Activated T-helper 2 cell treated with anti-CD3 and anti-CD28 coated beads, Interferon-gamma antibody, Interleukin-2, Interleukin-4, amounts not matched to agents 10 μg/mL and 5 μg/mL and 100 μg/mL, durations not matched to agents 14 hours and 24 hours and 36 hours (primary cell): ENCODE results near the gene CAMK2N2. TPM values are rescaled to one million over a fixed set of nuclear protein-coding genes. Genes with fewer than 3 reads are reported as not detected.

Source experiments
- DNase-seq: peaks from one replicate; pipeline ENCODE4 v3.0.0; 2021; ENCODE audit warnings: low spot score
- H3K27ac Mint-ChIP-seq: one replicate; pipeline ENCODE4 v1.8.0; 2021; ENCODE audit warnings: mixed read lengths
- H3K27me3 Mint-ChIP-seq: one replicate; pipeline ENCODE4 v1.8.0; 2021; ENCODE audit warnings: low read depth, mixed read lengths
- H3K36me3 Mint-ChIP-seq: one replicate; pipeline ENCODE4 v1.8.0; 2021; ENCODE audit warnings: low read depth, mixed read lengths
- H3K4me1 Mint-ChIP-seq: one replicate; pipeline ENCODE4 v1.8.0; 2021; ENCODE audit warnings: low read depth, mixed read lengths
- H3K4me3 Mint-ChIP-seq: one replicate; pipeline ENCODE4 v1.8.0; 2021; ENCODE audit warnings: low read depth, mild to moderate bottlenecking, moderate library complexity, mixed read lengths
- H3K9me3 Mint-ChIP-seq: one replicate; pipeline ENCODE4 v1.8.0; 2021; ENCODE audit warnings: mixed read lengths
- intact Hi-C: fragments of 100-400 bp; cut with micrococcal nuclease; formaldehyde crosslinking; loops from one replicate; pipeline ENCODE4 v1.15.1; 2023
- total RNA-seq: library from RNA; stranded (reverse); gene quantifications from 2 replicates; pipeline ENCODE4 v1.2.3, GENCODE V29; 2022

CAMK2N2 gene
- total RNA-seq, 1 donor from 2014 or later = 0.18 TPM

GRCh38 chr3:184222521-184222920 is 38.8 kb downstream of the CAMK2N2 start:
- no peak overlapping the region for H3K27ac Mint-ChIP-seq
- H3K27me3 Mint-ChIP-seq = peaks cover 18% of the 10 kb centered on the region
- H3K4me1 Mint-ChIP-seq = no peaks in the 10 kb centered on the region
- no peaks in the 10 kb centered on the region for H3K9me3 Mint-ChIP-seq
- DNase-seq = no peak
- no peak overlapping the region for H3K4me3 Mint-ChIP-seq
- H3K36me3 Mint-ChIP-seq = no peaks in the 10 kb centered on the region
- intact Hi-C loops = no loop called here

GRCh38 chr3:184218814-184219213 is 42.5 kb downstream of the CAMK2N2 start:
- no peak overlapping the region for H3K27ac Mint-ChIP-seq
- intact Hi-C loops = no loop called here
- H3K36me3 Mint-ChIP-seq = no peaks in the 10 kb centered on the region
- no peak overlapping the region for H3K4me3 Mint-ChIP-seq
- no peak for DNase-seq
- no peaks in the 10 kb centered on the region for H3K9me3 Mint-ChIP-seq
- H3K27me3 Mint-ChIP-seq = peaks cover 6% of the 10 kb centered on the region
- no peaks in the 10 kb centered on the region for H3K4me1 Mint-ChIP-seq

DNA sequence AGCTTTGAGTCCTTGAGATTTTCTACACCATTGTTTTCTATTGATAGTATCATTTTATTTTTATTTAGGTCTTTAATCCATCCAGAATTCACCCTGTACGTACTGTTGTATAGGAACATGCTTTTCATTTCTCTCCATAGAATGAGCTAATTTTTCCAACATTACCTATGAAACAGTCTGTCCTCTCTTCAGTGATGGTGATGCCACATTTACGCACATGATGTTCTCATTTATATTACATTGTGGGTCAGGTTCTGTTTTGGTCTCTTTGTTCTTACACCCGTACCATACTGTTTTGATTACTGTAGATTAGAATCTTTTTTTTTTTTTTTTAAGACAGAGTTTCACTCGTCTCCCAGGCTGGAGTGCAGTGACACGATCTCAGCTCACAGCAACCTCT is 49.6 kb downstream of the CAMK2N2 start:
- H3K27ac Mint-ChIP-seq = no peak overlapping the region
- no peak for DNase-seq
- peaks cover 12% of the 10 kb centered on the region for H3K27me3 Mint-ChIP-seq
- H3K36me3 Mint-ChIP-seq = no peaks in the 10 kb centered on the region
- no peak overlapping the region for H3K4me3 Mint-ChIP-seq
- no peaks in the 10 kb centered on the region for H3K9me3 Mint-ChIP-seq
- intact Hi-C loops = no loop called here
- H3K4me1 Mint-ChIP-seq = no peaks in the 10 kb centered on the region

DNA sequence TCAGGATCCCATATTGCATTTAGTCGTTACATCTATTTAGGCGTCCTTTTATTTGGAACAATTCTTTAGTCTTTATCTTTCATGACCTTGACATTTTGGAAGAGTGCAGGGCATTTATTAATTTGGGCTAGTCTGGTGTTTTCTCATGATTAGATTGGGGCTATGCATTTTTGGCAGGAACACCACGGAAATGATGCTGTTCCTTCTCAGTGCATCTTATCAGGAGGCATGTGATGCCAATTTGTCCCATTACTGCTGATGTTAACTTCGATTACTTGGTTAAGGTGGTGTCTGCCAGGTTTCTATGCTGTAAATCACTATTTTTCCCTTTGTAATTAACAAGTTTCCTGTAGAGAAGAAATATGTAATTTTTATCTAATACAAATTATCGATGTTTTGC is 50.1 kb downstream of the CAMK2N2 start:
- intact Hi-C loops = no loop called here
- Mint-ChIP-seq H3K27me3 (peaks cover 15% of the 10 kb centered on the region), H3K27ac (no peak overlapping the region), H3K4me1 (no peaks in the 10 kb centered on the region), H3K9me3 (no peaks in the 10 kb centered on the region), H3K4me3 (no peak overlapping the region), H3K36me3 (no peaks in the 10 kb centered on the region)
- no peak for DNase-seq

Other genes with a start within 250 kb of the CAMK2N2 start
- gene ABCC5, start 243.7 kb downstream of the CAMK2N2 start, total RNA-seq = 20.6 and 21.0 TPM in 2 replicates
- gene HTR3D, start 229.8 kb downstream of the CAMK2N2 start, total RNA-seq = not detected in 2 replicates
- gene HTR3C, start 208.5 kb downstream of the CAMK2N2 start, total RNA-seq = not detected in 2 replicates
- not detected in 2 replicates for gene HTR3E, start 164.5 kb downstream of the CAMK2N2 start, total RNA-seq
- 70.2 and 75.0 TPM in 2 replicates for gene EIF2B5, start 126.2 kb downstream of the CAMK2N2 start, total RNA-seq
- 53.8 and 56.1 TPM in 2 replicates for gene DVL3, start 106.2 kb downstream of the CAMK2N2 start, total RNA-seq
- gene AP2M1, start 86.7 kb downstream of the CAMK2N2 start, total RNA-seq = 234 and 240 TPM in 2 replicates
- gene ABCF3, start 75.4 kb downstream of the CAMK2N2 start, total RNA-seq = 68.2 and 73.4 TPM in 2 replicates
- gene VWA5B2, start 32.0 kb downstream of the CAMK2N2 start, total RNA-seq = 0.11 TPM in 1 of 2 replicates, not detected in the other
- gene ALG3, start 12.6 kb downstream of the CAMK2N2 start, total RNA-seq = 64.0 and 66.6 TPM in 2 replicates
- 9.5 and 10.6 TPM in 2 replicates for gene EEF1AKMT4, start 11.9 kb downstream of the CAMK2N2 start, total RNA-seq
- gene ECE2, start 14.5 kb upstream of the CAMK2N2 start, total RNA-seq = not detected in 2 replicates
- gene PSMD2, start 37.7 kb upstream of the CAMK2N2 start, total RNA-seq = 268 and 275 TPM in 2 replicates
- gene EIF4G1, start 53.1 kb upstream of the CAMK2N2 start, total RNA-seq = 624 and 628 TPM in 2 replicates
- gene FAM131A, start 76.0 kb upstream of the CAMK2N2 start, total RNA-seq = 12.6 and 13.9 TPM in 2 replicates
- gene CLCN2, start 100.1 kb upstream of the CAMK2N2 start, total RNA-seq = 6.9 and 9.6 TPM in 2 replicates
- 150 and 155 TPM in 2 replicates for gene POLR2H, start 100.2 kb upstream of the CAMK2N2 start, total RNA-seq
- not detected in 2 replicates for gene THPO, start 116.7 kb upstream of the CAMK2N2 start, total RNA-seq
- gene CHRD, start 118.5 kb upstream of the CAMK2N2 start, total RNA-seq = 0.07 TPM in 1 of 2 replicates, not detected in the other